HG03159 (cell line): Measurements from ENCODE around the gene TMEM59L.

Experiments
- ATAC-seq: cut with Tn5 transposase; IDR thresholded peaks from one replicate; pipeline ENCODE4 v1.9.1; 2021; ENCODE audit warnings: mild to moderate bottlenecking, moderate library complexity; ENCODE audit not compliant: unreplicated experiment

TMEM59L gene

GRCh38 chr19:18608102-18608804, 4.4 kb upstream of the TMEM59L start:
- no peak for ATAC-seq

GRCh38 chr19:18608805-18609716, 3.6 kb upstream of the TMEM59L start:
- ATAC-seq = no peak

- no peak for ATAC-seq
Measured at GRCh38 chr19:18609717-18610051, 3.0 kb upstream of the TMEM59L start.

- no peak for ATAC-seq
Measured at GRCh38 chr19:18610245-18610555, 2.5 kb upstream of the TMEM59L start.

- ATAC-seq = no peak
Measured at GRCh38 chr19:18610556-18611326, 1.9 kb upstream of the TMEM59L start.

- no peak for ATAC-seq
Measured at GRCh38 chr19:18611327-18612050, 1.2 kb upstream of the TMEM59L start.

- ATAC-seq = no peak
Measured at GRCh38 chr19:18612051-18612771, 459 bp upstream of the TMEM59L start.

GRCh38 chr19:18613589-18614234, 1.0 kb downstream of the TMEM59L start:
- no peak for ATAC-seq

- no peak for ATAC-seq
Measured at GRCh38 chr19:18616023-18616422, 3.4 kb downstream of the TMEM59L start.

GRCh38 chr19:18617562-18617961, 4.9 kb downstream of the TMEM59L start:
- ATAC-seq = no peak

- ATAC-seq = no peak
Measured at GRCh38 chr19:18618236-18618635, 5.6 kb downstream of the TMEM59L start.

- ATAC-seq = no peak
Measured at GRCh38 chr19:18620311-18620710, 7.6 kb downstream of the TMEM59L start.

- ATAC-seq = no peak
Measured at GRCh38 chr19:18620902-18621301, 8.2 kb downstream of the TMEM59L start.

- ATAC-seq = no peak
Measured at GRCh38 chr19:18626906-18627305, 14.2 kb downstream of the TMEM59L start.

- no peak for ATAC-seq
Measured at GRCh38 chr19:18629166-18630088, 16.8 kb downstream of the TMEM59L start.

- ATAC-seq = no peak
Measured at GRCh38 chr19:18633321-18633720, 20.7 kb downstream of the TMEM59L start.

GRCh38 chr19:18634612-18635297, 22.1 kb downstream of the TMEM59L start:
- no peak for ATAC-seq

- no peak for ATAC-seq
Measured at GRCh38 chr19:18635831-18636182, 23.1 kb downstream of the TMEM59L start.
